Subcutaneous abdominal adipose tissue (tissue), 5 donors: Measurements from ENCODE around the gene SDHC.
"Not testable (repeated sequence)": the region's sequence is repeated elsewhere in the genome, so short reads cannot be mapped to it uniquely, and the experiment has no call there.

Experiments
- H3K27ac ChIP-seq: one replicate; pipeline ENCODE4 v1.7.0; 2013; ENCODE audit warnings: low read depth, mild to moderate bottlenecking, inconsistent platforms, low read length, moderate library complexity
- H3K27me3 ChIP-seq, 5 donors: one replicate each; pipeline ENCODE4 v1.7.0; 2013; ENCODE audit warnings: low read length in 5 of 5, inconsistent platforms in 1 of 5; ENCODE audit not compliant: control insufficient read depth in 5 of 5, insufficient read depth in 4 of 5
- H3K36me3 ChIP-seq, 5 donors: one replicate each; pipeline ENCODE4 v1.7.0; 2013; ENCODE audit warnings: low read length in 5 of 5; ENCODE audit not compliant: control insufficient read depth in 5 of 5, insufficient read depth in 5 of 5
- H3K4me1 ChIP-seq, 5 donors: one replicate each; pipeline ENCODE4 v1.7.0; 2013; ENCODE audit warnings: low read length in 5 of 5, mild to moderate bottlenecking in 3 of 5, moderate library complexity in 1 of 5; ENCODE audit not compliant: control insufficient read depth in 5 of 5, insufficient read depth in 5 of 5
- H3K4me3 ChIP-seq, 5 donors: one replicate each; pipeline ENCODE4 v1.7.0; 2013; ENCODE audit warnings: low read length in 5 of 5, low read depth in 1 of 5
- H3K9ac ChIP-seq, 5 donors: one replicate each; pipeline ENCODE4 v1.7.0; 2013; ENCODE audit warnings: low read length in 5 of 5, mild to moderate bottlenecking in 4 of 5, moderate library complexity in 3 of 5
- H3K9me3 ChIP-seq, 5 donors: one replicate each; pipeline ENCODE4 v1.7.0; 2013; ENCODE audit warnings: low read length in 5 of 5; ENCODE audit not compliant: control insufficient read depth in 5 of 5
- donor health status: healthy.
- donor health status: healthy.
- donor health status: healthy.
- donor health status: healthy.
- donor health status: healthy.

Gene SDHC

GRCh38 chr1:161391611-161392010, 77.4 kb downstream of the SDHC start:
- Histone ChIP-seq H3K4me1 (peaks cover 5 to 16% (median 13%) of the 10 kb centered on the region in 5 donors), H3K4me3 (no peak overlapping the region), H3K36me3 (no peaks in the 10 kb centered on the region), H3K27me3 (no peaks in the 10 kb centered on the region), H3K27ac (no peak overlapping the region), H3K9me3 (no peaks in the 10 kb centered on the region), H3K9ac (no peak overlapping the region)

- Histone ChIP-seq H3K27ac (no peak overlapping the region), H3K4me3 (no peak overlapping the region), H3K36me3 (no peaks in the 10 kb centered on the region), H3K9ac (no peak overlapping the region), H3K9me3 (no peaks in the 10 kb centered on the region), H3K27me3 (no peaks in the 10 kb centered on the region), H3K4me1 (peaks cover 5 to 16% (median 13%) of the 10 kb centered on the region in 5 donors)
These were observed 79.0 kb downstream of the SDHC start for GRCh38 chr1:161393151-161393550.

- not testable (repeated sequence) for H3K9ac ChIP-seq, H3K4me3 ChIP-seq, H3K27me3 ChIP-seq, H3K27ac ChIP-seq, H3K36me3 ChIP-seq, H3K9me3 ChIP-seq
- peaks cover 2 to 13% (median 10%) of the 10 kb centered on the region in 5 donors for H3K4me1 ChIP-seq
These were observed 82.9 kb downstream of the SDHC start for GRCh38 chr1:161397038-161397437.

GRCh38 chr1:161398900-161399256, 84.7 kb downstream of the SDHC start:
- Histone ChIP-seq H3K9ac (peak overlapping the region; percentile 64 to 100 (median 99)), H3K27ac (peak overlapping the region; percentile 99), H3K4me3 (peak overlapping the region; percentile 79 to 92 (median 88)), H3K9me3 (no peaks in the 10 kb centered on the region), H3K4me1 (peaks cover 2 to 13% (median 10%) of the 10 kb centered on the region in 5 donors), H3K27me3 (no peaks in the 10 kb centered on the region), H3K36me3 (no peaks in the 10 kb centered on the region)

GRCh38 chr1:161399257-161399998, 85.2 kb downstream of the SDHC start:
- Histone ChIP-seq H3K4me1 (peaks cover 2 to 13% (median 11%) of the 10 kb centered on the region in 5 donors), H3K4me3 (peak overlapping the region; percentile 79 to 92 (median 88)), H3K9me3 (no peaks in the 10 kb centered on the region), H3K27ac (peak overlapping the region; percentile 99), H3K9ac (peak overlapping the region; percentile 64 to 100 (median 99)), H3K27me3 (no peaks in the 10 kb centered on the region), H3K36me3 (no peaks in the 10 kb centered on the region)

GRCh38 chr1:161402446-161402845, 88.3 kb downstream of the SDHC start:
- no peaks in the 10 kb centered on the region for H3K9me3 ChIP-seq
- no peak overlapping the region for H3K27ac ChIP-seq
- H3K27me3 ChIP-seq = no peaks in the 10 kb centered on the region
- H3K36me3 ChIP-seq = no peaks in the 10 kb centered on the region
- no peak overlapping the region for H3K4me3 ChIP-seq
- H3K4me1 ChIP-seq = peaks cover 2 to 19% (median 13%) of the 10 kb centered on the region in 5 donors
- no peak overlapping the region for H3K9ac ChIP-seq

GRCh38 chr1:161404051-161404597, 89.9 kb downstream of the SDHC start:
- H3K4me1 ChIP-seq = peaks cover 2 to 15% (median 8%) of the 10 kb centered on the region in 5 donors
- H3K36me3 ChIP-seq = no peaks in the 10 kb centered on the region
- no peaks in the 10 kb centered on the region for H3K9me3 ChIP-seq
- no peak overlapping the region for H3K27ac ChIP-seq
- H3K9ac ChIP-seq = no peak overlapping the region
- H3K27me3 ChIP-seq = no peaks in the 10 kb centered on the region
- H3K4me3 ChIP-seq = no peak overlapping the region

- H3K36me3 ChIP-seq, H3K27ac ChIP-seq, H3K9me3 ChIP-seq, H3K9ac ChIP-seq, H3K27me3 ChIP-seq, H3K4me3 ChIP-seq: not testable (repeated sequence)
- peaks cover 0 to 10% (median 0%) of the 10 kb centered on the region in 5 donors for H3K4me1 ChIP-seq
These were observed 92.4 kb downstream of the SDHC start for GRCh38 chr1:161406551-161406950.

- Histone ChIP-seq H3K4me1 (peaks cover 0 to 10% (median 0%) of the 10 kb centered on the region in 5 donors), H3K36me3 (no peaks in the 10 kb centered on the region), H3K27me3 (no peaks in the 10 kb centered on the region), H3K4me3 (no peak overlapping the region), H3K9me3 (no peaks in the 10 kb centered on the region), H3K9ac (no peak overlapping the region), H3K27ac (no peak overlapping the region)
These were observed 93.3 kb downstream of the SDHC start for GRCh38 chr1:161407451-161407985.

GRCh38 chr1:161408429-161409052, 94.4 kb downstream of the SDHC start:
- H3K9ac ChIP-seq = no peak overlapping the region
- H3K36me3 ChIP-seq = no peaks in the 10 kb centered on the region
- H3K27me3 ChIP-seq = no peaks in the 10 kb centered on the region
- H3K27ac ChIP-seq = no peak overlapping the region
- no peaks in the 10 kb centered on the region for H3K9me3 ChIP-seq
- no peak overlapping the region for H3K4me3 ChIP-seq
- H3K4me1 ChIP-seq = peaks cover 0 to 10% (median 0%) of the 10 kb centered on the region in 5 donors
